NCI-H187 treated with DMSO at 0.1 percent for 48 hours (cell line): ENCODE results near the gene COP1.
A peak's percentile ranks its signal among the peaks of the same experiment; 100 is the strongest.
"Not testable (repeated sequence)": the region's sequence is repeated elsewhere in the genome, so short reads cannot be mapped to it uniquely, and the experiment has no call there.

ENCODE experiments used
- DNase-seq: peaks from one replicate; lab custom pipeline; 2025; lab: John Stamatoyannopoulos, UW

Gene COP1

GRCh38 chr1:176122282-176122681 is 84.8 kb downstream of the COP1 start:
- no peak for DNase-seq

DNA sequence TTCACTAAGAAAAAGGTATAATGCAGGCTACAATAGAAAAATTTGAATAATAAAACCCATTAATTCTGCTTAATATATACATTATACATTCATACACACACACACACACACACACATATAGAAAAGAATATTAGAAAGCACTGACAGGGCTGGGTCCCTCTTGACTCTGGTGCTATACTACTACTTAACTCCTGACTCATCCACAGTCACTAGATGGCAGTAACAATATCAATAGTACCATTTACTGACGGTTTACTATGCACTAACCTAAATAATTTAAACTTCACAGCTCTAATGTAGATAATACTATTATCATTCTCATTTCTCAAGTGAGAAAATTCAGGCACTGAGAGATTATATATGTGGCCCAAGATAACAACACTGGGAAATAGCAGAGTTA is 87.5 kb downstream of the COP1 start:
- DNase-seq = no peak

GRCh38 chr1:176118985-176119384 is 88.1 kb downstream of the COP1 start:
- DNase-seq = no peak

DNA sequence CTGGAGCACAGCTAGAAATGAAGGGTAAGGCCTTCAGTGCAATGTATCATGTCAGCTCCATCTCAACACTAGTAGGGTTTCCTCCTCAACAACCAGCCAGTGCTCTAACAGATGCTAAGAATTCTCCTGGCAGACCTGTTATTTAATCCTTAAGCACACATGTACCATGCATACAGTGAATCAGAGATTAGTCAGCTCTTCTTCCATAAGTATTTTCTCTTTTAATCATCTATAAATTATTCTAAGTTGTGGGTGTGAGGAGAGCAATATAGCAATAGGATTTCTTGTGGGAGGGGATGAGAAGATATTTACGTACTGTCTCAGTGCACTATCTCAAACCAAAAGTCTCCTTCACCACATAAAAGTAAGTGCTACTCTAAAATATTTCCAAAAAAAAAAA is 95.3 kb downstream of the COP1 start:
- DNase-seq = no peak

- no peak for DNase-seq
These were observed 96.9 kb downstream of the COP1 start for GRCh38 chr1:176110203-176110602.

DNA sequence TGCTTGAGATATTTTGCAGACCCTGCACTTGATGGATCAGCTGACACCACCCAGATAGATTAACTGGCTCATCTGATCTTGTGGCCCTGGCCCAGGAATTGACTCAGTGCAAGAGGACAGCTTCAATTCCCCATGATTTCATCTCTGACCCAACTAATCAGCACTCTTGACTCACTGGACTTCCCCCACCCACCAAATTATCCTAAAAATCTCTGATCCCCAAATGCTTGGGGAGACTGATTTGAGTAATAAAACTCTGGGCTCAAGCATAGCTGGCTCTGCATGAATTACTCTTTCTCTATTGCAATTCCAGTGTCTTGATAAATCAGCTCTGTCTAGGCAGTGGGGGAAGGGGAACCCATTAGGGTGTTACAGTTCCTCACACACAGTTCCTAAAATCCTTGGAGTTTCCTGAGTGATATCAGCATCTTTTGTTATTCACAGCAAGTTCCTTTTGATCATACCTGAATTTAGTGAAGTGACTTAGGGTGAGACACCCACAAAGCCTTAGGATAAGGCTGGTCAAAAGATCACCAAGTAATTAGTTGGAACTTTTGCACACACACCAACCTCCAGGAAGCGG is 104.2 kb downstream of the COP1 start:
- DNase-seq = no peak

DNA sequence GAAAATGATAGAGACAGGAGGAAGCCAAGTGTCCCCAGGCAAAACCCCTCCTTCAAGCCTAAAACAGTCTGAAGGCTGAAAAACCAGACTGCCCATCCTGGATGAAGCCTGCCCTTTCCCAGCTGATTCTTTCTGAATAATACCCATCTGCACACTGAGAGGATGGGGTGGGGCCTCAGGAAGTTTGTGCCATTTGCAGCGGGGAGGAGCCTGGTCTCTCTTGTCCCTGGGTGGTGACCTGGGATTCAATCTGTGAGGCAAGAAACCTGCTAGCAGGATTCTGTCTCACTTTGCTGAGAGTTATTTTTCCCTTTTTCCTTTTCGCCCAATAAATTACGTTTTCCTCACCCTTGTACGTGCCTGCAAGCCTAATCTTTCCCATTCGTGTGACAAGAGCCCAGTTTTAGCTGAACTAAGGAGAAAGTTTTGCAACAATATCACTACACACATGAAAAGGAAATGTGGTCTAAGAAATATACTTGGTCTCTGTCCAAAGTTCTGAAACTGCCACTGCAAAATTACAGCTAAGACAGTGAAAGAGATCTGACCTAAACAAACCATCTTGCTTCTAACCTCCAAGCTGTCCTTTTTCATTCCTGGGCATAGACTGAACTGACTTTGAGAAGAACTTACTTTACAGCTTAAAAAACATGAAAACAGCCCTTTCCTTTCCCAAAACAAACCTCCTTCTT is 105.0 kb downstream of the COP1 start:
- no peak for DNase-seq

DNA sequence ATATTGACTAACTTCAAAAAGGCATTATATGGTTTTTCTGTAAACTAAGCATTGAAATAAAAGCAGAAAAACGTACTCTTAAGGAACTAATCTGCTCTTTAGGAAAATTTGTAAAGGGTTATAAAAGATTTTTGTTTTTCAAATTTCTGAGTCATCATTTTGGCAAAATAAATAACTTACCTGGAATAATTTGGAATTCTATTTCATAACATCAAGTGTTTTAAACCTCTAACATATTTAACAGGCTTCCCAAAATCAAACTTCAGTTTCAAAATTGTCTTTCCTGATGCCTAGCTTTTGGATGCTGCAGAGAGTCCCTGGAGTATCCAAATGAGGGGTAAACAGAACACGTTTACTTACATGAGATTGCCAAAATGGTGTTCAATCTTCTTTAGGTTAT is 108.5 kb downstream of the COP1 start:
- no peak for DNase-seq

- no peak for DNase-seq
These were observed 111.1 kb downstream of the COP1 start for GRCh38 chr1:176096015-176096414.

- DNase-seq = no peak
These were observed 116.3 kb downstream of the COP1 start for GRCh38 chr1:176090766-176091165.

DNA sequence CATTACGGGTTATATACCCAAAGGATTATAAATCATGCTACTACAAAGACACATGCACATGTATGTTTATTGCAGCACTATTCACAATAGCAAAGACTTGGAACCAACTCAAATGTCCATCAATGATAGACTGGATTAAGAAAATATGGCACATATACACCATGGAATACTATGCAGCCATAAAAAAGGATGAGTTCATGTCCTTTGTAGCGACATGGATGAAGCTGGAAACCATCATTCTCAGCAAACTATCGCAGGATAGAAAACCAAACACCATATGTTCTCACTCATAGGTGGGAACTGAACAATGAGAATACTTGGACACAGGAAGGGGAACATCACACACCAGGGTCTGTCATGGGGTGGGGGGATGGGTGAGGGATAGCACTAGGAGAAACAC is 119.3 kb downstream of the COP1 start:
- not testable (repeated sequence) for DNase-seq

DNA sequence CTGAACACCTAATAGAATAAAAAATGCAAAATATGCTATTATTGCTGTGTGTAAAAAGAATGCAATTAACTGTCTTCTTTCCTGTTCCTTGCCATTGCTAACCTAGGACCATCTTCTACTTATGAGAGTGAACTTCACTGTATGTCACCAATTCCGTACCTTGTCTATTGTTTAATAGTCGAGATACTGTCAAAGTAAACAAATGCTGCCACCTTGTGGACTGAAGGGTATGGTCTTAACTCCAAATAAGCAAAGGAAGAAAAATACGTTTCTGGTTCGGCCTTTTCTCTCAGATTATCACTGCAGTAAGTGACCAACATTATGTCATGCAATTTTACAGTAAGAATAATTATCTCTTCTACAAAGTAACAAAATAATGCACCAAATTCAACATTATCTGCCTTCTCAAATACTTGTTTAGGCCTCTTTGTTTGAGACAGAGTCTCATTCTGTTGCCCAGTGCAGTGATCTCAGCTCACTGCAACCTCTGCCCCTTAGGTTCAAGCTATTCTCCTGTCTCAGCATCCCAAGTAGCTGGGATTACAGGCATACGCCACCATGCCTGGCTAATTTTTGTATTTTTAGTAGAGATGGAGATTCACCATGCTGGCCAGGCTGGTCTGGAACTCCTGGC is 133.4 kb downstream of the COP1 start:
- DNase-seq = peak; percentile 69

DNA sequence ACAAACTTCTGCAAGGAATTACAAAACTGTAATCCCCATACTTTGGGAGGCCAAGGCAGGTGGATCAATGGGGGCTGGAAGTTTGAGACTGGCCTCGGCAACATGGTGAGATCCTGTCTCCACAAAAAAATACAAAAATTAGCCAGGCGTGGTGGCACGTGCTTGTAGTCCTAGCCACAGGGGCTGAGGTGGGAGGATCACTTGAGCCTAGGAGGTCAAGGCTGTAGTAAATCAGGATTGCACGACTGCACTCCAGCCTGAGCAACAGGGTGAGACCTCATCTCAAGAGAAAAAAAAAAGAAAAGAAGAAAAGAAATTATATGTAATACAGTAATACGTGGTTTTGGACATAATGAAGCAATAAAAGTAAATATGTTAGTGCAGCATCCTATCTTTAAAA is 138.2 kb downstream of the COP1 start:
- DNase-seq = no peak

- no peak for DNase-seq
These were observed 138.8 kb downstream of the COP1 start for GRCh38 chr1:176068256-176068655.

- DNase-seq = no peak
These were observed 140.4 kb downstream of the COP1 start for GRCh38 chr1:176066709-176067108.

DNA sequence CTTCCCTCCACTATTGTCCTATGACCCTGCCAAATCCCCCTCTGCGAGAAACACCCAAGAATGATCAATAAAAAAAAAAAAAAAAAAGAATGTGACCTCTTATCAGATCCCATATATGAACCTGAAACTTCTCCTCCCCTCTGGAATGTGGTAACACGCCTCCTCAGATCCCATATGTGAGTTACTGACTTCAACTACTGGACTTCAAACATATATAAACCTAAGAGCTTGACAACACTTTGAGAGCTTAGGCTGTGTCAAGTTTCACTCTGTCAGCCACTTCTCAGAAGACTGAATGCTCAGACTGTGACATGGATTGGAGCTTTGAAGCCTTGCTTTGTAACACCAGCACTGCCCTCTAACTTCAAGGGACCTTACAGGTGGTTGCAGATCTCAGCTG is 148.4 kb downstream of the COP1 start:
- DNase-seq = peak; percentile 23

DNA sequence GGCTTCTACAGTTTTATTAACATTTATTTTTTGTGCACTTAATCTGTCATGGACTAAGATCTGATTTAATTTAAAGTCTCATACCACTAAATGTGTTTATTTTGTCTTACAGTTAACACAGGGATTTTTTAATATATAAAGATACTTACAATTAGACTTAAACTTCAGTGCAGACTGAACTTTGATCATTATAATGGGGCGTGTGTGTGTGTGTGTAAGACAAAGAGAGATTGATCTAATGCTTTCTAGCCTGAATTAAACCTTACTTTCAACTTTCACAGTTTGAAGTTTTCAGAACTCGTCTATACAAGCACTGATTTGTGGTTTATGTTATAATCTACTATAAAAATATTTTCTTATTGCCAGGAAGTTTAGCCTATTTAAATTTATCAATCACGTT is 150.8 kb downstream of the COP1 start:
- DNase-seq = no peak

GRCh38 chr1:176055398-176055797 is 151.7 kb downstream of the COP1 start:
- DNase-seq = no peak

- no peak for DNase-seq
These were observed 155.1 kb downstream of the COP1 start for GRCh38 chr1:176051902-176052518.

DNA sequence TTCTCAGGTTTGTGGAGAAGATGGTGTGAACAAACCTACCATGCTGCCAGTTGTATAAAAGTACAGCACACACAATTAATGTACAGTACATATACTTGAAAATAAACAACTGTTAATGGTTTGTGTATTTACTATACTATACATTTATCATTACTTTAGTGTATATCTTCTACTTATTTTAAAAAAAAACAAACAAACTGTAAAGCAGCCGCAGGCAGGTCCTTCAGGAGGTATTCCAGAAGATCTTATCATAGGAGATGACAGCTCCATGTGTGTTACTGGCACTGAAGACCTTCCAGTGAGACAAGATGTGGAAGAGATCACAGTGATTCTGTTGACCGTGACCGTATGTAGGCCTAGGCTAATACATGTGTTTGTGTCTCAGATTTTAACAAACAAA is 155.7 kb downstream of the COP1 start:
- DNase-seq = no peak

- no peak for DNase-seq
These were observed 157.5 kb downstream of the COP1 start for GRCh38 chr1:176049582-176049981.

DNA sequence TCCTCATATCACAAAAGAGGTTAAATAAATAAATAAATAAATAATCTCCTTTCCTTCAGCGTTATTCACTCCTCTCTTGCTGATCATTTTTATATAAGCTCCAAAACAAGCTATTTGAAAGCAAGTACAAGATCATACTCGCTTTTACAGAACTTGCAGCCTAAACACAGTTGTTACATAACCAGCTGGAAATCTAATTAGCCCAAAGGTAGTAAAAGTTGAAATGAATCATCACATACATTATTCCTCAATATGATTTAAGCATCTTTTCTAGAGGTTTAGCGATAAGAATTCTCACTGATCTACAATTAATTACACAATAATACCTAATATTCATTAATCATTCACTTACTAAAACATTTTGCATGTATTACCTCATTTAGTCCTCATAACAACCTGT is 160.2 kb downstream of the COP1 start:
- DNase-seq = no peak

DNA sequence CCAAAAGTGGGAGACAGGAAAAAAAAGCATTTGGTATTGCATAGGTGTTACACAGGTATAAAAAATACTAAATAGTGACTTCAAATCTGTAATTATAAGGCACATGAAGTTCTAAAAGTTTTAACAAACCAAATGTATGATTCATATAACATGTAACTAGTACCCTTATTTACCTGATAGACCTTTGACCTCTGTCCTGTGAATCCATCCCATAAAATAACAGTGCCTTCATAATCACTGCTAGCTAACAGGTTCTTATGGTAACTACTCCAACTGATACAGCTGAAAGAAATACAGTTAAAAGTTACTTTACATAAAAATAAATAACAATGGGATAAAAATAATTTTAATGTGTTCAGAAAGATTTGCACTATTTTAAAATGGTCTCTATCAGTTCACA is 163.5 kb downstream of the COP1 start:
- DNase-seq = no peak
